ENCODE data around the gene YPEL2. TPM values are rescaled to one million over a fixed set of nuclear protein-coding genes. Genes with fewer than 3 reads are reported as not detected.

Gene YPEL2
- total RNA-seq, 1 donor from 2014 or later: 41.1 TPM

DNA sequence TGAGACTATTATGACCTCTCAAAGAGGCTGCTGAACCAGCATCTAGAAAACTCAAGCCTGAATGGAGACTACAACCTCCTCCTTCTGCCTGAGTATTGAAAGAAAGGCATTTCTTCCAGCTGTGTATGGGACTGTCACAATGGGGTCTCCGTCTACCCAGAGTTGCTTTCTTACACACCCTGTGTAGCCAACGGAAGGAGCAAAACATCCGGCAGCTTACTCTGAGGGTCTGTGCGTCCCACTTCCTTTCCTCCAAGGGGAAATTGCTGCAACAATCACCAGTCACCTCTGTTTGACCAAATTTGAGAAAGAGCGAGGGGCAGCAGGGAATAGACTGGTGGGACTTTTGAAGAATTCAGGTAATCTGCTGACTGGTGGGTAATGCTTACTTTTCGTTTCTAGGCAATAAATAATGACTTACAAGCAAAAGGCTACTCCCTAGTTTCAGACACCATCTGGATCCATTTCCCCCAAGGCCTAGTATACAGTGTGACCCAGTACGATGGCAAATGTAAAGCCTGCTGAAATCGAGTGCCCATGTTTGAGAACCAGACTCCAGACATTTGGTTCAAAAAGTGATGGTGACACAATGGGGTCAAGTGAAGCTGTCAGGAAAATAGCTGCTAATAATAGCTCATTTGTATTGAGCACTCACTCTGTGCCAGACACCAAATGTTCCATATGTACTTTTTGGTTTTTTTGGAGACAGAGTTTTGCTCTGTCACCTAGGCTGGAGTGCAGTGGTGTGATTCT lies 81.7 kb downstream of the YPEL2 start:
- no peak for FAIRE-seq
- no peaks in the 10 kb centered on the region for H4K20me1 ChIP-seq (ENCODE audit: insufficient read depth, low read length)
- H3K4me3 Mint-ChIP-seq (ENCODE audit: unreplicated experiment): no peak overlapping the region

DNA sequence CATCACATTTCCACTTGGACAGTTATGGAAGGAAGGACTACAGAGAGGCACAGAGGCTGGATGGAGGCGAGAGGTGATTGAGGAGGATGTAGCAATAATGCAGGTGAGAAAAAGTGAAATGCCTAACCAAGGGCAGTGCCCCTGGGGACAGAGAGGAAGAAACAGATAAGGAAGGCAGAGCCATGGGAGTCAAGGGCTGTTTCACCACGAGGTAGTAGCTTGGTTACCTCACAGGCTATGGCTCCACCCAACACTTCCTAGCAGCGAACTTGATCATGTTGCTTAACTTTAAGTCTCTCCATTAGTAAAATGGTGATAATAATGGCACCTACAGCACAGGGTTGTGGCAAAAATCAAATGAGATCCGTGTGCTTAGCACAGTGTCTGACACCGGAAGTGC lies 83.9 kb downstream of the YPEL2 start:
- TF ChIP-seq EZH2 (IDR thresholded peaks at IDR 0.05; ENCODE audit: insufficient read depth, low read length): no peak
- TF ChIP-seq, protein P1, sequence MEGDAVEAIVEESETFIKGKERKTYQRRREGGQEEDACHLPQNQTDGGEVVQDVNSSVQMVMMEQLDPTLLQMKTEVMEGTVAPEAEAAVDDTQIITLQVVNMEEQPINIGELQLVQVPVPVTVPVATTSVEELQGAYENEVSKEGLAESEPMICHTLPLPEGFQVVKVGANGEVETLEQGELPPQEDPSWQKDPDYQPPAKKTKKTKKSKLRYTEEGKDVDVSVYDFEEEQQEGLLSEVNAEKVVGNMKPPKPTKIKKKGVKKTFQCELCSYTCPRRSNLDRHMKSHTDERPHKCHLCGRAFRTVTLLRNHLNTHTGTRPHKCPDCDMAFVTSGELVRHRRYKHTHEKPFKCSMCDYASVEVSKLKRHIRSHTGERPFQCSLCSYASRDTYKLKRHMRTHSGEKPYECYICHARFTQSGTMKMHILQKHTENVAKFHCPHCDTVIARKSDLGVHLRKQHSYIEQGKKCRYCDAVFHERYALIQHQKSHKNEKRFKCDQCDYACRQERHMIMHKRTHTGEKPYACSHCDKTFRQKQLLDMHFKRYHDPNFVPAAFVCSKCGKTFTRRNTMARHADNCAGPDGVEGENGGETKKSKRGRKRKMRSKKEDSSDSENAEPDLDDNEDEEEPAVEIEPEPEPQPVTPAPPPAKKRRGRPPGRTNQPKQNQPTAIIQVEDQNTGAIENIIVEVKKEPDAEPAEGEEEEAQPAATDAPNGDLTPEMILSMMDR (IDR thresholded peaks at IDR 0.05; ENCODE audit: insufficient read depth, low read depth, low read length): no peak
- no peak overlapping the region for H3K27ac ChIP-seq (ENCODE audit: low read depth, low read length)
- peaks cover under 1% of the 10 kb centered on the region for H3K9me3 ChIP-seq (ENCODE audit: insufficient read depth, low read depth, low read length)
- H4K20me1 ChIP-seq (ENCODE audit: insufficient read depth, low read length): no peaks in the 10 kb centered on the region
- H3K36me3 ChIP-seq (ENCODE audit: insufficient read depth, low read length): no peaks in the 10 kb centered on the region
- H3K9ac ChIP-seq (ENCODE audit: low read length): no peak overlapping the region
- no peak overlapping the region for H3K4me3 Mint-ChIP-seq (ENCODE audit: unreplicated experiment)
- peaks cover 2% of the 10 kb centered on the region for H3K27me3 Mint-ChIP-seq (ENCODE audit: low read depth, unreplicated experiment)
- no peaks in the 10 kb centered on the region for H3K36me3 Mint-ChIP-seq (ENCODE audit: low read depth, unreplicated experiment)
- no peaks in the 10 kb centered on the region for H3K79me2 ChIP-seq (ENCODE audit: insufficient read depth, low read length)
- no peak for DNase-seq (ENCODE audit: low read depth)
- H3K27me3 ChIP-seq (ENCODE audit: insufficient read depth, low read length): no peaks in the 10 kb centered on the region
- H3K27ac Mint-ChIP-seq (ENCODE audit: unreplicated experiment): no peak overlapping the region
- H3K4me2 ChIP-seq (ENCODE audit: low read length): no peak overlapping the region
- no peak overlapping the region for H3K4me3 ChIP-seq (ENCODE audit: insufficient read depth, low read depth, low read length)
- H3K4me1 ChIP-seq (ENCODE audit: insufficient read depth, low read length): no peaks in the 10 kb centered on the region
- H3K4me1 Mint-ChIP-seq (ENCODE audit: low read depth, unreplicated experiment): no peaks in the 10 kb centered on the region
- no peak overlapping the region for H2AFZ ChIP-seq (ENCODE audit: low read depth, low read length)
- no peak for FAIRE-seq
- no peaks in the 10 kb centered on the region for H3K9me3 Mint-ChIP-seq (ENCODE audit: unreplicated experiment)

More for the DNA sequence above, 81.7 kb downstream of the YPEL2 start:
- H3K27ac ChIP-seq (ENCODE audit: low read depth, low read length): no peak overlapping the region
- no peak overlapping the region for H3K9ac ChIP-seq (ENCODE audit: low read length)
- H3K4me1 Mint-ChIP-seq (ENCODE audit: low read depth, unreplicated experiment): no peaks in the 10 kb centered on the region
- H3K9me3 Mint-ChIP-seq (ENCODE audit: unreplicated experiment): no peaks in the 10 kb centered on the region
- no peaks in the 10 kb centered on the region for H3K4me1 ChIP-seq (ENCODE audit: insufficient read depth, low read length)
- no peaks in the 10 kb centered on the region for H3K27me3 Mint-ChIP-seq (ENCODE audit: low read depth, unreplicated experiment)
- no peaks in the 10 kb centered on the region for H3K36me3 ChIP-seq (ENCODE audit: insufficient read depth, low read length)
- no peaks in the 10 kb centered on the region for H3K27me3 ChIP-seq (ENCODE audit: insufficient read depth, low read length)
- no peaks in the 10 kb centered on the region for H3K79me2 ChIP-seq (ENCODE audit: insufficient read depth, low read length)
- H3K36me3 Mint-ChIP-seq (ENCODE audit: low read depth, unreplicated experiment): peaks cover 4% of the 10 kb centered on the region
- TF ChIP-seq EZH2 (IDR thresholded peaks at IDR 0.05; ENCODE audit: insufficient read depth, low read length): no peak
- TF ChIP-seq, protein P1 (IDR thresholded peaks at IDR 0.05; ENCODE audit: insufficient read depth, low read depth, low read length): no peak
- no peak for DNase-seq (ENCODE audit: low read depth)
- H3K27ac Mint-ChIP-seq (ENCODE audit: unreplicated experiment): no peak overlapping the region
- H3K4me3 ChIP-seq (ENCODE audit: insufficient read depth, low read depth, low read length): no peak overlapping the region
- no peak overlapping the region for H3K4me2 ChIP-seq (ENCODE audit: low read length)
- H2AFZ ChIP-seq (ENCODE audit: low read depth, low read length): no peak overlapping the region
- H3K9me3 ChIP-seq (ENCODE audit: insufficient read depth, low read depth, low read length): peaks cover 5% of the 10 kb centered on the region

DNA sequence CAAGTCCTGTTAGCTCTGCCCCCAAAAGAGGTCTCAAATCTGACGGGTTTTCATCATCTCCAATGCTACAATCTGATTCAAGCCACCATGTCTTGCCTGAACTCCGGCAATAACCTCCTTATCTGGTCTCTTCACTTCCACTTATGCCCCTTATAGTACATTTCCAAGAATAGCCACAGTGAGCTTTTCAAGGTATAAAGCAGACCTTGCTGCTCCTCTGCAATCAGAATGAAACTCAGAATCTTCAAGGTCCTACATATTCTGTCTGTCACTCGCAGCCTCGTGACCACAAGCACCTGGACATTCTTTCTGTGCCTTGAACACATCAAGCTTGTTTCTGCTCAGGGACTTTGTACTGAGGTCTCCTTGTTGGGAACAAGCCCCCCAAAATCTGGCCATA lies 84.7 kb downstream of the YPEL2 start:
- Histone ChIP-seq H3K4me2 (ENCODE audit: low read length) (no peak overlapping the region), H3K36me3 (ENCODE audit: insufficient read depth, low read length) (no peaks in the 10 kb centered on the region), H3K4me1 (ENCODE audit: insufficient read depth, low read length) (no peaks in the 10 kb centered on the region), H3K4me3 (ENCODE audit: insufficient read depth, low read depth, low read length) (no peak overlapping the region), H3K27me3 (ENCODE audit: insufficient read depth, low read length) (no peaks in the 10 kb centered on the region), H2AFZ (ENCODE audit: low read depth, low read length) (no peak overlapping the region), H3K79me2 (ENCODE audit: insufficient read depth, low read length) (no peaks in the 10 kb centered on the region), H3K9me3 (ENCODE audit: insufficient read depth, low read depth, low read length) (no peaks in the 10 kb centered on the region), H4K20me1 (ENCODE audit: insufficient read depth, low read length) (no peaks in the 10 kb centered on the region), H3K27ac (ENCODE audit: low read depth, low read length) (no peak overlapping the region), H3K9ac (ENCODE audit: low read length) (no peak overlapping the region)
- Mint-ChIP-seq H3K4me1 (ENCODE audit: low read depth, unreplicated experiment) (no peaks in the 10 kb centered on the region), H3K27me3 (ENCODE audit: low read depth, unreplicated experiment) (peaks cover 2% of the 10 kb centered on the region), H3K9me3 (ENCODE audit: unreplicated experiment) (no peaks in the 10 kb centered on the region), H3K36me3 (ENCODE audit: low read depth, unreplicated experiment) (no peaks in the 10 kb centered on the region), H3K4me3 (ENCODE audit: unreplicated experiment) (no peak overlapping the region), H3K27ac (ENCODE audit: unreplicated experiment) (no peak overlapping the region)
- no peak for FAIRE-seq
- DNase-seq (ENCODE audit: low read depth): no peak
- TF ChIP-seq EZH2 (IDR thresholded peaks at IDR 0.05; ENCODE audit: insufficient read depth, low read length): no peak
- TF ChIP-seq, protein P1 (IDR thresholded peaks at IDR 0.05; ENCODE audit: insufficient read depth, low read depth, low read length): no peak

Measured in astrocyte (in vitro differentiated cells and primary cell).